HG02588 (cell line): Measurements from ENCODE around the gene ZNF248.
"Not testable (repeated sequence)": the region's sequence is repeated elsewhere in the genome, so short reads cannot be mapped to it uniquely, and the experiment has no call there.

Experiments
- ATAC-seq: cut with Tn5 transposase; IDR thresholded peaks from one replicate; pipeline ENCODE4 v1.9.1; 2021; ENCODE audit warnings: mild to moderate bottlenecking, moderate library complexity; ENCODE audit not compliant: unreplicated experiment

The ZNF248 gene

GRCh38 chr10:37857287-37858211 lies at the start of gene ZNF248:
Gene ZNF248, minus strand, starts transcription at chr10:37857610. Its CDS starts 1,300 bp downstream, at chr10:37856310.
- peak; percentile 93 for ATAC-seq

GRCh38 chr10:37906382-37906781 lies 49.0 kb upstream of the ZNF248 start:
- no peak for ATAC-seq

- no peak for ATAC-seq
Observed at GRCh38 chr10:37896436-37896835, 39.0 kb upstream of the ZNF248 start.

GRCh38 chr10:37895674-37896073 lies 38.3 kb upstream of the ZNF248 start:
- ATAC-seq, result no peak

GRCh38 chr10:37885850-37886249 lies 28.4 kb upstream of the ZNF248 start:
- ATAC-seq, result no peak

GRCh38 chr10:37872955-37873354 lies 15.5 kb upstream of the ZNF248 start:
- no peak for ATAC-seq

GRCh38 chr10:37872283-37872682 lies 14.9 kb upstream of the ZNF248 start:
- no peak for ATAC-seq

GRCh38 chr10:37871568-37872251 lies 14.3 kb upstream of the ZNF248 start:
- ATAC-seq, result no peak

GRCh38 chr10:37871143-37871542 lies 13.7 kb upstream of the ZNF248 start:
- no peak for ATAC-seq

GRCh38 chr10:37868796-37869195 lies 11.4 kb upstream of the ZNF248 start:
- no peak for ATAC-seq

- no peak for ATAC-seq
Observed at GRCh38 chr10:37865957-37866803, 8.8 kb upstream of the ZNF248 start.

- no peak for ATAC-seq
Observed at GRCh38 chr10:37865264-37865663, 7.9 kb upstream of the ZNF248 start.

- no peak for ATAC-seq
Observed at GRCh38 chr10:37860494-37861190, 3.2 kb upstream of the ZNF248 start.

- ATAC-seq, result not testable (repeated sequence)
Observed at GRCh38 chr10:37859270-37859669, 1.9 kb upstream of the ZNF248 start.

GRCh38 chr10:37856881-37857286 lies 526 bp downstream of the ZNF248 start:
- ATAC-seq, result peak; percentile 7

- no peak for ATAC-seq
Observed at GRCh38 chr10:37855636-37856035, 1.8 kb downstream of the ZNF248 start.

- ATAC-seq, result no peak
Observed at GRCh38 chr10:37854626-37855025, 2.8 kb downstream of the ZNF248 start.

GRCh38 chr10:37844644-37845043 lies 12.8 kb downstream of the ZNF248 start:
- ATAC-seq, result no peak

GRCh38 chr10:37839243-37839642 lies 18.2 kb downstream of the ZNF248 start:
- no peak for ATAC-seq

GRCh38 chr10:37831495-37832333 lies 25.7 kb downstream of the ZNF248 start:
- ATAC-seq, result no peak
